Measurements from ENCODE around the gene BOD1L1. TPM values are rescaled to one million over a fixed set of nuclear protein-coding genes. Genes with fewer than 3 reads are reported as not detected.

Gene BOD1L1
- total and polyA plus RNA-seq, 2 experiments from 2014 or later: 11.9 to 29.1 TPM

DNA sequence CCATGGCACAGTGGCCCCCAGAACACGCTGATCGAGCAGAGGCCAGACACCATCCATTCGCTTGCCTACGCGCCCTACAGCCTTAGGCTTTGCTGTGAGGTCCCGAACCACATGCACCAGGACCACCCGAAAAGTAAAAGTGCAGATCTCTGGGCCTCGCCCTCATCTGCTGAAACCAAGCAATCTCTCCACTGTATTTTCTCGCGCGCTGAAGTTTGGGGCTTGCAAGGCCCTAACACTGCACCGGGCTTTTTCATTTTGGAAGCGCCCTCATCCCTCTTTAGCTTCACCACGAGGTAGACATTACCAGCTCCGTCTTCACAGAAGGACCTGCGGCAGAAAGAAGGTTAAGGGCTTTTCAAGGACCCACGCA is 104.4 kb downstream of the BOD1L1 start:
- H4K20me1 ChIP-seq (ENCODE audit: insufficient read depth, poor library complexity, severe bottlenecking): no peaks in the 10 kb centered on the region
- no peaks in the 10 kb centered on the region for H3K9me2 ChIP-seq (replicated peaks; ENCODE audit: insufficient read depth)
- H3K27ac ChIP-seq: no peak overlapping the region
- no peak overlapping the region for H3K4me2 ChIP-seq
- H2AFZ ChIP-seq: no peak overlapping the region
- no peak overlapping the region for H3K4me3 ChIP-seq
- H3K36me3 ChIP-seq (replicated peaks; ENCODE audit: insufficient read depth, low read depth): no peaks in the 10 kb centered on the region
- peaks cover 3% of the 10 kb centered on the region for H3K9me3 ChIP-seq (ENCODE audit: low read depth)
- WGBS (ENCODE audit: low lambda C conversion rate, missing lambda C conversion rate): 58% methylated on average over 17 of the region's 17 CpGs
- H3K4me1 ChIP-seq (ENCODE audit: insufficient read depth): no peaks in the 10 kb centered on the region
- peaks cover 81% of the 10 kb centered on the region for H3K27me3 ChIP-seq
- TF ChIP-seq EZH2 (IDR thresholded peaks at IDR 0.05; ENCODE audit: borderline replicate concordance) (peak; percentile 19), EZH2phosphoT487 (IDR thresholded peaks at IDR 0.05; ENCODE audit: low read depth, severe bottlenecking, unreplicated experiment) (no peak)
- DNase-seq (ENCODE audit: low spot score): no peak
- no peaks in the 10 kb centered on the region for H3K79me2 ChIP-seq

DNA sequence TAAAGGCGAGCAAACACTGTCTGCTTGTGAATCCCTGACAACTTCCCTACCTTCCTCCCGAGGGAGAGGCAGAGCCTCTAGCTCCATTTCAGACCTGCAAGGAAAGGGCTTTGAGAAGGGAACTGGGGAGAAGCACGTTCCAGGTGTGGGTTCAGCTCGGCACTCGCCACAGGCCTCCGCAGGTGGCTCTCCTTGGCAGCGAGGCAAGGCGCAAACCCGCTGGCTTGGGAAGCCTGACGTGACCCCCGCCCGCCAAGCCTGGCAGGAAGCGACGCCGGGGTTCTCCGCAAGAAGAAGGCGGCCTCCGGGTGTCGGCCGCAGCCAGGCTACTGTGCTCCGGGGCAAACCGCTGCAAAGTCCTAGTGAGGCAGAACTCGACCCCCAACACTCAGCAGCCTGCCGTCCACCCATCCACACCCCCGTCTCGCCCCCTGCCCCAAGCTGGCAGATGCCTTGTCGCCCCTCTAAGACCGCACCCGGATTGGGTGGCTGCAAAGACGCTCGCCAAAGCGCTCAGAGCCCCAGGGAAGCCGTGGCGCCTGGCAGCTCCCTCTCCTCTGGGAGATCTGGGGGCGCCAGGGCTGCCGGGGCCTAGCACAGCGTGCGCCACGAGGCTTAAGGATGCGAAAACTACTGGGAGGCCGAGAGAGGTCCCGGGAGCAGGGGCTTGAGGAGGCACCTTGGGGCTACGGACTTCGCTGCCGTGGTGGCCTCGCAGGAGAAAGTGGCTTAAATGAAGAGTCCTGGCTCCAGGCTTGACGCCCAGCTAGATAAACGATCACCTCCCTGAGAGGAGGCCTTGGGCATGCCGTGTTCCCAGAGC is 105.0 kb downstream of the BOD1L1 start:
- H3K9me3 ChIP-seq (ENCODE audit: low read depth): peaks cover 3% of the 10 kb centered on the region
- H3K4me3 ChIP-seq: no peak overlapping the region
- no peaks in the 10 kb centered on the region for H3K36me3 ChIP-seq (replicated peaks; ENCODE audit: insufficient read depth, low read depth)
- no peaks in the 10 kb centered on the region for H3K79me2 ChIP-seq
- peak overlapping the region; percentile 52 for H3K4me2 ChIP-seq
- H2AFZ ChIP-seq: no peak overlapping the region
- H4K20me1 ChIP-seq (ENCODE audit: insufficient read depth, poor library complexity, severe bottlenecking): no peaks in the 10 kb centered on the region
- no peaks in the 10 kb centered on the region for H3K4me1 ChIP-seq (ENCODE audit: insufficient read depth)
- TF ChIP-seq EZH2 (IDR thresholded peaks at IDR 0.05; ENCODE audit: borderline replicate concordance): peak; percentile 62
- TF ChIP-seq, protein P1, sequence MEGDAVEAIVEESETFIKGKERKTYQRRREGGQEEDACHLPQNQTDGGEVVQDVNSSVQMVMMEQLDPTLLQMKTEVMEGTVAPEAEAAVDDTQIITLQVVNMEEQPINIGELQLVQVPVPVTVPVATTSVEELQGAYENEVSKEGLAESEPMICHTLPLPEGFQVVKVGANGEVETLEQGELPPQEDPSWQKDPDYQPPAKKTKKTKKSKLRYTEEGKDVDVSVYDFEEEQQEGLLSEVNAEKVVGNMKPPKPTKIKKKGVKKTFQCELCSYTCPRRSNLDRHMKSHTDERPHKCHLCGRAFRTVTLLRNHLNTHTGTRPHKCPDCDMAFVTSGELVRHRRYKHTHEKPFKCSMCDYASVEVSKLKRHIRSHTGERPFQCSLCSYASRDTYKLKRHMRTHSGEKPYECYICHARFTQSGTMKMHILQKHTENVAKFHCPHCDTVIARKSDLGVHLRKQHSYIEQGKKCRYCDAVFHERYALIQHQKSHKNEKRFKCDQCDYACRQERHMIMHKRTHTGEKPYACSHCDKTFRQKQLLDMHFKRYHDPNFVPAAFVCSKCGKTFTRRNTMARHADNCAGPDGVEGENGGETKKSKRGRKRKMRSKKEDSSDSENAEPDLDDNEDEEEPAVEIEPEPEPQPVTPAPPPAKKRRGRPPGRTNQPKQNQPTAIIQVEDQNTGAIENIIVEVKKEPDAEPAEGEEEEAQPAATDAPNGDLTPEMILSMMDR (IDR thresholded peaks at IDR 0.05; ENCODE audit: poor library complexity): no peak
- peak; percentile 18 for TF ChIP-seq EZH2phosphoT487 (IDR thresholded peaks at IDR 0.05; ENCODE audit: low read depth, severe bottlenecking, unreplicated experiment)
- H3K27ac ChIP-seq: no peak overlapping the region
- WGBS (ENCODE audit: low lambda C conversion rate, missing lambda C conversion rate): 32% methylated on average over 42 of the region's 49 CpGs
- no peaks in the 10 kb centered on the region for H3K9me2 ChIP-seq (replicated peaks; ENCODE audit: insufficient read depth)
- no peak for DNase-seq (ENCODE audit: low spot score)
- peaks cover 76% of the 10 kb centered on the region for H3K27me3 ChIP-seq

DNA sequence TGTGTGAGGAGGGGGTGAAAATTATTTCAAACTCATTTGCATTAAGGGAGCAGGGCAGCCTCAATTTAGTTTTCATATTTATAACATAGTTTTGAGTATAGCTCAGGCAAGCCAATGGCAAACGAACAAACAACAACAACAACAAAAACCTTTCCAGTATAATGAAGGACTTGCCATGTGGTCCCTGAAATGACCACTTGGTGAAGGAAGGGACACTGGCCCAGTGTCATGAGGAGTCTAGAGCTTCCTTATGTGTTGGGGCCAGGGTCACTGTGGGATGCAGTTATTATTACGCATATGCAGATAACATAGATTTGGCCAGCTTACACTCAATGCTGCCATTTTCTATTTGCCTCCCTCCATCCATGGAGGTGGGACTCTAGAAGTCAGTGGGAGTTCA is 106.5 kb downstream of the BOD1L1 start:
- no peak for DNase-seq (ENCODE audit: low spot score)
- TF ChIP-seq EZH2phosphoT487 (IDR thresholded peaks at IDR 0.05; ENCODE audit: low read depth, severe bottlenecking, unreplicated experiment) (no peak), EZH2 (IDR thresholded peaks at IDR 0.05; ENCODE audit: borderline replicate concordance) (no peak)
- TF ChIP-seq, protein P1 (IDR thresholded peaks at IDR 0.05; ENCODE audit: poor library complexity): no peak
- Histone ChIP-seq H2AFZ (no peak overlapping the region), H3K4me3 (no peak overlapping the region), H4K20me1 (ENCODE audit: insufficient read depth, poor library complexity, severe bottlenecking) (no peaks in the 10 kb centered on the region), H3K4me2 (no peak overlapping the region), H3K4me1 (ENCODE audit: insufficient read depth) (no peaks in the 10 kb centered on the region), H3K9me3 (ENCODE audit: low read depth) (peaks cover 3% of the 10 kb centered on the region), H3K36me3 (replicated peaks; ENCODE audit: insufficient read depth, low read depth) (no peaks in the 10 kb centered on the region), H3K79me2 (no peaks in the 10 kb centered on the region), H3K27ac (no peak overlapping the region), H3K9me2 (replicated peaks; ENCODE audit: insufficient read depth) (no peaks in the 10 kb centered on the region), H3K27me3 (peaks cover 65% of the 10 kb centered on the region)
- 83% methylated on average over 2 of the region's 2 CpGs for WGBS (ENCODE audit: low lambda C conversion rate, missing lambda C conversion rate)

Small RNAs within 50 kb of the gene (microRNA-seq; reads per million reads assigned to microRNA genes)
- gene MIR5091: 1.3 reads per million

Small RNAs within 50 kb of the gene (small RNA-seq; reads per million reads assigned to genes)
- 0.19 reads per million for gene MIR5091

Other genes with a start within 250 kb of the BOD1L1 start
- gene RAB28, start 143.4 kb downstream of the BOD1L1 start, total RNA-seq: 19.7 and 26.1 TPM in 2 replicates
- gene RAB28, start 143.4 kb downstream of the BOD1L1 start, polyA plus RNA-seq: 14.5 and 18.1 TPM in 2 replicates
- 0.32 and 0.93 TPM in 2 replicates for gene NKX3-2, start 83.2 kb downstream of the BOD1L1 start, total RNA-seq
- 0.33 and 0.41 TPM in 2 replicates for gene NKX3-2, start 83.2 kb downstream of the BOD1L1 start, polyA plus RNA-seq